Measurements from ENCODE around the gene CRYBB2. TPM values are rescaled to one million over a fixed set of nuclear protein-coding genes. Genes with fewer than 3 reads are reported as not detected.
"Not testable (repeated sequence)": the region's sequence is repeated elsewhere in the genome, so short reads cannot be mapped to it uniquely, and the experiment has no call there.

CRYBB2 gene
- total RNA-seq, 1 experiment from 2014 or later = not detected

DNA sequence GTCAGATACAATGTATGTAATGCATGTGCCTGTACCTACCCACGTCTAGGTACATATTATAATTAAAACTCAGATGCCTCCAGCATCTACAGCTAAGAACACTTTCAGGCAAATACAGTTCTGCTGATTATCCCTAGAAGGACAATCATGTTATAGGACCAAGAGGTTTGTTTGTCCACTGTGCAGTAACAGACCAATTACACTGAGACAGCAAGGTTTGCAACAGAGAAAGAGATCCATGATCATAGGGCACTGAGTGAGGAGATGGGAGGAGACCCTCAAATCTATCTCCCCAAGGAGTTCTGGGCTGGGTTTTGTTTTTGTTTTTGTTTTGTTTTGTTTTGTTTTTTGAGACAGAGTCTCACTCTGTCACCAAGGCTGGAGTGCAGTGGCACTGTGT lies 49.5 kb downstream of the CRYBB2 start:
- DNase-seq (ENCODE audit: low read depth, low spot score); H3K36me3 ChIP-seq (ENCODE audit: control insufficient read depth in 1 of 2, insufficient read depth in 2 of 2, low read length in 2 of 2); intact Hi-C loops (cut with micrococcal nuclease); H3K4me1 ChIP-seq (ENCODE audit: control insufficient read depth in 1 of 2, insufficient read depth in 2 of 2, low read length in 2 of 2); H3K4me3 ChIP-seq (replicated peaks in 1 of 2; ENCODE audit: low read depth in 1 of 2, low read length in 2 of 2); RAD21 ChIA-PET (ENCODE audit: low non-redundant PET in 1 of 2, low total read pairs in 2 of 2, uncharacterized antibody in 2 of 2, unreplicated experiment in 2 of 2); H4K20me1 ChIP-seq (ENCODE audit: insufficient read depth); H3K27ac ChIP-seq (ENCODE audit: low read depth, low read length); POLR2A ChIA-PET; H3K79me2 ChIP-seq (ENCODE audit: insufficient read depth, low read length); H2AFZ ChIP-seq (ENCODE audit: low read depth, low read length, poor library complexity, severe bottlenecking); H3K9me3 ChIP-seq (ENCODE audit: control insufficient read depth in 1 of 2, insufficient read depth in 1 of 2, low read depth in 1 of 2, low read length in 2 of 2); H3K9me2 ChIP-seq (ENCODE audit: insufficient read depth); BruUV-seq (replicated peaks); ATAC-seq; H3K9ac ChIP-seq (ENCODE audit: low read length); H3K27me3 ChIP-seq (ENCODE audit: insufficient read depth, low read length); CTCF ChIA-PET; H3K4me2 ChIP-seq (ENCODE audit: low read length): not testable (repeated sequence)

DNA sequence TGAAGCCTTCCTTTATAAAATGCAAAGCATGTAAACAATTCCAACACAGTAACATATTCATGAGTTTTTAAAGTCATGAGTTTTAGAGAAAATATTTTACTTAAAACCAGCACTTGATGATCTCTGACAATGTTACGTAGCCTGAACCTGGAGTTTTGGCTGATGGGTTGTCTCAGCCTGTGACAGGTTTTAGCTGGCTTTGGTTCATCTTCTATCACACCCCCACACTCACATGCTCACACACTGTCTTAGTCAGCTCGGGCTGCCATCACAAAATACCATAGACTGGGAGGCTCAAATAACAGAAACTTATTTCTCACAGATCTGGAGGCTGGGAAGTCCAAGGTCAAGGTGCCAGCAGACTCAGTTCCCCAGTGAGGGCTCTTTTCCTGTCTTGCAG lies 50.6 kb downstream of the CRYBB2 start:
- H3K79me2 ChIP-seq (ENCODE audit: insufficient read depth, low read length); ATAC-seq; H3K9ac ChIP-seq (ENCODE audit: low read length); H3K9me2 ChIP-seq (ENCODE audit: insufficient read depth); H4K20me1 ChIP-seq (ENCODE audit: insufficient read depth); intact Hi-C loops (cut with micrococcal nuclease); CTCF ChIA-PET; RAD21 ChIA-PET (ENCODE audit: low non-redundant PET in 1 of 2, low total read pairs in 2 of 2, uncharacterized antibody in 2 of 2, unreplicated experiment in 2 of 2); H3K27ac ChIP-seq (ENCODE audit: low read depth, low read length); H2AFZ ChIP-seq (ENCODE audit: low read depth, low read length, poor library complexity, severe bottlenecking); DNase-seq (ENCODE audit: low read depth, low spot score); POLR2A ChIA-PET; H3K4me2 ChIP-seq (ENCODE audit: low read length); H3K36me3 ChIP-seq (ENCODE audit: control insufficient read depth in 1 of 2, insufficient read depth in 2 of 2, low read length in 2 of 2); H3K4me1 ChIP-seq (ENCODE audit: control insufficient read depth in 1 of 2, insufficient read depth in 2 of 2, low read length in 2 of 2); BruUV-seq (replicated peaks); H3K9me3 ChIP-seq (ENCODE audit: control insufficient read depth in 1 of 2, insufficient read depth in 1 of 2, low read depth in 1 of 2, low read length in 2 of 2); H3K27me3 ChIP-seq (ENCODE audit: insufficient read depth, low read length); H3K4me3 ChIP-seq (replicated peaks in 1 of 2; ENCODE audit: low read depth in 1 of 2, low read length in 2 of 2): not testable (repeated sequence)

DNA sequence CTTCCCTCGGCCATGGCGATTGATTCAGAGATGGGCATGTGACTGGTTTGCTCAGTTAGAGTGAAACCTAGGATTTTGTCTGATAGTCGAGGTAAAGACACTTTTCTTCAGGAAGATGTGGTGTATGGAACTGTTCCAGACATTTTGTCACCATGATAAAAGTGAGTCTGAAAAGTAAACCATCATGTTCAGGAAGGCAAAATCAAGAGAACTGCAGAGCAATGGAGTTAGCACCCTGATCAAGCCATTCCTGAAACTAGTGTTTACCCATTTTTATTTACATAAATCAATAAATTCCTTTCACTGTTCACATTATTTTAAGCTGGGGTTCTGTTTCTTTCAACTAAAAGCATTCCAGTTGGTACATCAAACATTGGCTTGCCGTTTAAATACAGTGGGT lies 53.8 kb downstream of the CRYBB2 start:
- H3K36me3 ChIP-seq (ENCODE audit: control insufficient read depth in 1 of 2, insufficient read depth in 2 of 2, low read length in 2 of 2); intact Hi-C loops (cut with micrococcal nuclease); H3K27me3 ChIP-seq (ENCODE audit: insufficient read depth, low read length); H3K9me3 ChIP-seq (ENCODE audit: control insufficient read depth in 1 of 2, insufficient read depth in 1 of 2, low read depth in 1 of 2, low read length in 2 of 2); DNase-seq (ENCODE audit: low read depth, low spot score); H3K27ac ChIP-seq (ENCODE audit: low read depth, low read length); RAD21 ChIA-PET (ENCODE audit: low non-redundant PET in 1 of 2, low total read pairs in 2 of 2, uncharacterized antibody in 2 of 2, unreplicated experiment in 2 of 2); POLR2A ChIA-PET; H4K20me1 ChIP-seq (ENCODE audit: insufficient read depth); H3K4me3 ChIP-seq (replicated peaks in 1 of 2; ENCODE audit: low read depth in 1 of 2, low read length in 2 of 2); H3K79me2 ChIP-seq (ENCODE audit: insufficient read depth, low read length); H3K9ac ChIP-seq (ENCODE audit: low read length); BruUV-seq (replicated peaks); CTCF ChIA-PET; H3K4me1 ChIP-seq (ENCODE audit: control insufficient read depth in 1 of 2, insufficient read depth in 2 of 2, low read length in 2 of 2); H3K4me2 ChIP-seq (ENCODE audit: low read length); ATAC-seq; H3K9me2 ChIP-seq (ENCODE audit: insufficient read depth); H2AFZ ChIP-seq (ENCODE audit: low read depth, low read length, poor library complexity, severe bottlenecking): not testable (repeated sequence)

DNA sequence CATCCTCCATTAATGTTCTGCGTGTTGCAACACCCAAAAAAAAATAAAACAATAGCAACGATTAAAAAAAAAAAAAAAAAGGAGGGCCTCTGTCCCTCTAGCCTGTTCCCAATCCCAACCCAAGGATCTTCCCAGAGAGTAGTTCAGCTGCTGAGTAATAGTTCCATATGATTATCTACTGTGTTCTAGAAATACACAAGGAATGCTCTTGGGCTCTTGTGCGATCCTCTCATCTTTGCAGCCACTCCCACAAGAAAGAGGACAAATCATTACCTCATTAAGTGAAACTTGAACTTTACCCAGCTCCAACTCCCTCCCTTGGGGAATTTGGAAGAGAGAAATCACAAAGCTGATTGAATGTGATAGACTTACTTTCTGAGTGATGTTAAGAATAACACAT lies 54.5 kb downstream of the CRYBB2 start:
- H3K79me2 ChIP-seq (ENCODE audit: insufficient read depth, low read length); H3K36me3 ChIP-seq (ENCODE audit: control insufficient read depth in 1 of 2, insufficient read depth in 2 of 2, low read length in 2 of 2); ATAC-seq; H3K4me2 ChIP-seq (ENCODE audit: low read length); H3K27ac ChIP-seq (ENCODE audit: low read depth, low read length); H2AFZ ChIP-seq (ENCODE audit: low read depth, low read length, poor library complexity, severe bottlenecking); BruUV-seq (replicated peaks); H3K9me2 ChIP-seq (ENCODE audit: insufficient read depth); DNase-seq (ENCODE audit: low read depth, low spot score); H3K9me3 ChIP-seq (ENCODE audit: control insufficient read depth in 1 of 2, insufficient read depth in 1 of 2, low read depth in 1 of 2, low read length in 2 of 2); H3K4me1 ChIP-seq (ENCODE audit: control insufficient read depth in 1 of 2, insufficient read depth in 2 of 2, low read length in 2 of 2); RAD21 ChIA-PET (ENCODE audit: low non-redundant PET in 1 of 2, low total read pairs in 2 of 2, uncharacterized antibody in 2 of 2, unreplicated experiment in 2 of 2); H4K20me1 ChIP-seq (ENCODE audit: insufficient read depth); CTCF ChIA-PET; H3K4me3 ChIP-seq (replicated peaks in 1 of 2; ENCODE audit: low read depth in 1 of 2, low read length in 2 of 2); intact Hi-C loops (cut with micrococcal nuclease); H3K9ac ChIP-seq (ENCODE audit: low read length); H3K27me3 ChIP-seq (ENCODE audit: insufficient read depth, low read length): not testable (repeated sequence)
- POLR2A ChIA-PET = interaction anchor here (1.1 kb wide), 1 partner anchor 18 kb away, joined by 3 read pairs; no protein-coding TSS in a partner anchor

DNA sequence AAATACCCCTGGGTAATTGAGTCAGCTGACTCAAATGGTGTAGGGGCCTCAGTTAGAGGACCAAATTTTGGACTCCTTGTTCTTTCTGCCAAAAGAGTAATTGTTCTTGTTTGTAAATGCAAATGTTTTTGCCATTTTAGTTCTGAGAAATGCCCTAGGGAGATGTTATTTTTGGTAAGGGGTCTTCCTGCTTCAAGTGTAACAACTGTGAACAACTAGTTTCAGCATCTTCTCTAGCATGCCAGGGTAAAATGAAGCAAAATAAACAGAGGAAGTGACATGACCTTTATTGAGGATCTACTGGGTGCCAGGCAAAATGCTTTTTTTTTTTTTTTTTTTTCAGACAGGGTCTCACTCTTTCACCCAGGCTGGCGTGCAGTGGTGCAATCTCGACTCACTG lies 60.7 kb downstream of the CRYBB2 start:
- CTCF ChIA-PET; H3K79me2 ChIP-seq (ENCODE audit: insufficient read depth, low read length); H3K4me3 ChIP-seq (replicated peaks in 1 of 2; ENCODE audit: low read depth in 1 of 2, low read length in 2 of 2); DNase-seq (ENCODE audit: low read depth, low spot score); RAD21 ChIA-PET (ENCODE audit: low non-redundant PET in 1 of 2, low total read pairs in 2 of 2, uncharacterized antibody in 2 of 2, unreplicated experiment in 2 of 2); ATAC-seq; H4K20me1 ChIP-seq (ENCODE audit: insufficient read depth); H2AFZ ChIP-seq (ENCODE audit: low read depth, low read length, poor library complexity, severe bottlenecking); H3K36me3 ChIP-seq (ENCODE audit: control insufficient read depth in 1 of 2, insufficient read depth in 2 of 2, low read length in 2 of 2); POLR2A ChIA-PET; H3K27me3 ChIP-seq (ENCODE audit: insufficient read depth, low read length); H3K9me2 ChIP-seq (ENCODE audit: insufficient read depth); intact Hi-C loops (cut with micrococcal nuclease); H3K27ac ChIP-seq (ENCODE audit: low read depth, low read length); H3K4me1 ChIP-seq (ENCODE audit: control insufficient read depth in 1 of 2, insufficient read depth in 2 of 2, low read length in 2 of 2); H3K4me2 ChIP-seq (ENCODE audit: low read length); BruUV-seq (replicated peaks); H3K9me3 ChIP-seq (ENCODE audit: control insufficient read depth in 1 of 2, insufficient read depth in 1 of 2, low read depth in 1 of 2, low read length in 2 of 2); H3K9ac ChIP-seq (ENCODE audit: low read length): not testable (repeated sequence)
